GM10847 (cell line): Measurements from ENCODE around the gene PPFIBP1.

Experiments used
- POLR2A ChIP-seq: IDR thresholded peaks from 2 replicates; pipeline ENCODE4 v1.6.1; 2011; ENCODE audit not compliant: insufficient read length; ENCODE audit errors: extremely low read depth

Gene PPFIBP1

GRCh38 chr12:27711317-27711682 lies 187.3 kb downstream of the PPFIBP1 start:
- no peak for TF ChIP-seq POLR2A

- no peak for TF ChIP-seq POLR2A
Measured at GRCh38 chr12:27711967-27712366, 188.0 kb downstream of the PPFIBP1 start.

- no peak for TF ChIP-seq POLR2A
Measured at GRCh38 chr12:27723212-27723611, 199.2 kb downstream of the PPFIBP1 start.

- TF ChIP-seq POLR2A: no peak
Measured at GRCh38 chr12:27730097-27730588, 206.1 kb downstream of the PPFIBP1 start.

- TF ChIP-seq POLR2A: no peak
Measured at GRCh38 chr12:27732281-27732680, 208.3 kb downstream of the PPFIBP1 start.

GRCh38 chr12:27733052-27733656 lies 209.1 kb downstream of the PPFIBP1 start:
- TF ChIP-seq POLR2A: no peak

DNA sequence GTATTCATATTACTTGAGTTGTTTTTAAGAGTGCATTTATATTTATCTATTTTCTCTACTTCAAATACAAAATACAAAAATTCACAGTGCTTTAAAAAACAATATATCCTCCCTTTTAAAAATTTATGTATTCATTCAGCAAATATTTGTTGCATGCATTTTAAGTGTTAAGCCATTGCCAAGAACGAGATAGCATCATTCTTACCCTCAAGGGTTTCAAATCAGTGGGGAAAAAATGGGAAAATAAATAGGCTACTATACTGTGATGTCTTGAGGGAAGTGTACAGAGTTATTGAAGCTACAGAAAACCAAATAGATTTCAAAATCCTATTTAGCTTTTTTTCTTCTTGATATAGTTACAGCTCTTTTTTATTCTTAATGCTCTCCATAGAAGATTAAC lies 209.8 kb downstream of the PPFIBP1 start:
- TF ChIP-seq POLR2A: no peak

- TF ChIP-seq POLR2A: no peak
Measured at GRCh38 chr12:27743601-27744000, 219.6 kb downstream of the PPFIBP1 start.
